ENCODE results near the gene PLCXD1. TPM values are rescaled to one million over a fixed set of nuclear protein-coding genes. Genes with fewer than 3 reads are reported as not detected.
"Not testable (repeated sequence)": the region's sequence is repeated elsewhere in the genome, so short reads cannot be mapped to it uniquely, and the experiment has no call there.

Gene PLCXD1
- total RNA-seq, 1 experiment from 2014 or later, result 49.4 TPM

- no peak for DNase-seq
- no peaks in the 10 kb centered on the region for H3K4me1 ChIP-seq (ENCODE audit: low read length)
- peaks cover 53% of the 10 kb centered on the region for H3K79me2 ChIP-seq (ENCODE audit: low read length)
- no peak overlapping the region for H2AFZ ChIP-seq (ENCODE audit: low read length)
- peaks cover 18% of the 10 kb centered on the region for H3K36me3 ChIP-seq (ENCODE audit: insufficient read depth, low read length)
- no peaks in the 10 kb centered on the region for H3K27me3 ChIP-seq (ENCODE audit: low read length)
- H3K9ac ChIP-seq (ENCODE audit: low read length), result no peak overlapping the region
- H4K20me1 ChIP-seq (ENCODE audit: insufficient read depth, low read depth, low read length), result no peaks in the 10 kb centered on the region
- no peak overlapping the region for H3K4me3 ChIP-seq (ENCODE audit: low read length)
- H3K4me2 ChIP-seq (ENCODE audit: low read depth, low read length, poor library complexity, severe bottlenecking), result no peak overlapping the region
- no peaks in the 10 kb centered on the region for H3K9me3 ChIP-seq (ENCODE audit: low read length)
- no peak overlapping the region for H3K27ac ChIP-seq (ENCODE audit: low read length)
- H3K9me2 ChIP-seq (replicated peaks; ENCODE audit: insufficient read depth, low read length), result no peaks in the 10 kb centered on the region
These were observed 69.0 kb downstream of the PLCXD1 start for GRCh38 chrX:350148-350533.

GRCh38 chrX:350534-351323, 69.5 kb downstream of the PLCXD1 start:
- Histone ChIP-seq H3K4me3 (ENCODE audit: low read length) (no peak overlapping the region), H3K79me2 (ENCODE audit: low read length) (peaks cover 59% of the 10 kb centered on the region), H3K27ac (ENCODE audit: low read length) (no peak overlapping the region), H3K36me3 (ENCODE audit: insufficient read depth, low read length) (peaks cover 17% of the 10 kb centered on the region), H3K9me2 (replicated peaks; ENCODE audit: insufficient read depth, low read length) (no peaks in the 10 kb centered on the region), H3K27me3 (ENCODE audit: low read length) (no peaks in the 10 kb centered on the region), H3K9me3 (ENCODE audit: low read length) (no peaks in the 10 kb centered on the region), H3K9ac (ENCODE audit: low read length) (no peak overlapping the region), H4K20me1 (ENCODE audit: insufficient read depth, low read depth, low read length) (no peaks in the 10 kb centered on the region), H2AFZ (ENCODE audit: low read length) (no peak overlapping the region), H3K4me1 (ENCODE audit: low read length) (no peaks in the 10 kb centered on the region), H3K4me2 (ENCODE audit: low read depth, low read length, poor library complexity, severe bottlenecking) (no peak overlapping the region)
- DNase-seq, result no peak

GRCh38 chrX:351324-351641, 70.1 kb downstream of the PLCXD1 start:
- H3K9me2 ChIP-seq (replicated peaks; ENCODE audit: insufficient read depth, low read length); H3K4me3 ChIP-seq (ENCODE audit: low read length); H3K27me3 ChIP-seq (ENCODE audit: low read length); H3K4me2 ChIP-seq (ENCODE audit: low read depth, low read length, poor library complexity, severe bottlenecking); H3K4me1 ChIP-seq (ENCODE audit: low read length); H4K20me1 ChIP-seq (ENCODE audit: insufficient read depth, low read depth, low read length); H3K9ac ChIP-seq (ENCODE audit: low read length); H2AFZ ChIP-seq (ENCODE audit: low read length); DNase-seq; H3K9me3 ChIP-seq (ENCODE audit: low read length); H3K27ac ChIP-seq (ENCODE audit: low read length): not testable (repeated sequence)
- peaks cover 17% of the 10 kb centered on the region for H3K36me3 ChIP-seq (ENCODE audit: insufficient read depth, low read length)
- H3K79me2 ChIP-seq (ENCODE audit: low read length), result peaks cover 63% of the 10 kb centered on the region

GRCh38 chrX:351736-352135, 70.6 kb downstream of the PLCXD1 start:
- DNase-seq, result no peak
- no peaks in the 10 kb centered on the region for H3K9me2 ChIP-seq (replicated peaks; ENCODE audit: insufficient read depth, low read length)
- no peaks in the 10 kb centered on the region for H4K20me1 ChIP-seq (ENCODE audit: insufficient read depth, low read depth, low read length)
- peaks cover 15% of the 10 kb centered on the region for H3K36me3 ChIP-seq (ENCODE audit: insufficient read depth, low read length)
- H3K4me1 ChIP-seq (ENCODE audit: low read length), result no peaks in the 10 kb centered on the region
- peaks cover 67% of the 10 kb centered on the region for H3K79me2 ChIP-seq (ENCODE audit: low read length)
- H3K9ac ChIP-seq (ENCODE audit: low read length), result no peak overlapping the region
- no peak overlapping the region for H2AFZ ChIP-seq (ENCODE audit: low read length)
- H3K9me3 ChIP-seq (ENCODE audit: low read length), result no peaks in the 10 kb centered on the region
- no peak overlapping the region for H3K27ac ChIP-seq (ENCODE audit: low read length)
- no peak overlapping the region for H3K4me2 ChIP-seq (ENCODE audit: low read depth, low read length, poor library complexity, severe bottlenecking)
- H3K27me3 ChIP-seq (ENCODE audit: low read length), result no peaks in the 10 kb centered on the region
- H3K4me3 ChIP-seq (ENCODE audit: low read length), result no peak overlapping the region

- Histone ChIP-seq H4K20me1 (ENCODE audit: insufficient read depth, low read depth, low read length) (no peaks in the 10 kb centered on the region), H3K9me3 (ENCODE audit: low read length) (no peaks in the 10 kb centered on the region), H3K4me2 (ENCODE audit: low read depth, low read length, poor library complexity, severe bottlenecking) (no peak overlapping the region), H3K9me2 (replicated peaks; ENCODE audit: insufficient read depth, low read length) (no peaks in the 10 kb centered on the region), H3K27ac (ENCODE audit: low read length) (no peak overlapping the region), H3K79me2 (ENCODE audit: low read length) (peaks cover 72% of the 10 kb centered on the region), H3K4me1 (ENCODE audit: low read length) (no peaks in the 10 kb centered on the region), H3K36me3 (ENCODE audit: insufficient read depth, low read length) (peaks cover 11% of the 10 kb centered on the region), H3K4me3 (ENCODE audit: low read length) (no peak overlapping the region), H3K27me3 (ENCODE audit: low read length) (no peaks in the 10 kb centered on the region), H2AFZ (ENCODE audit: low read length) (no peak overlapping the region), H3K9ac (ENCODE audit: low read length) (no peak overlapping the region)
- no peak for DNase-seq
These were observed 71.0 kb downstream of the PLCXD1 start for GRCh38 chrX:352181-352580.

GRCh38 chrX:352582-353314, 71.6 kb downstream of the PLCXD1 start:
- no peaks in the 10 kb centered on the region for H3K9me3 ChIP-seq (ENCODE audit: low read length)
- no peaks in the 10 kb centered on the region for H4K20me1 ChIP-seq (ENCODE audit: insufficient read depth, low read depth, low read length)
- H3K4me1 ChIP-seq (ENCODE audit: low read length), result no peaks in the 10 kb centered on the region
- DNase-seq, result no peak
- no peaks in the 10 kb centered on the region for H3K9me2 ChIP-seq (replicated peaks; ENCODE audit: insufficient read depth, low read length)
- H2AFZ ChIP-seq (ENCODE audit: low read length), result no peak overlapping the region
- H3K4me2 ChIP-seq (ENCODE audit: low read depth, low read length, poor library complexity, severe bottlenecking), result no peak overlapping the region
- H3K36me3 ChIP-seq (ENCODE audit: insufficient read depth, low read length), result peaks cover 6% of the 10 kb centered on the region
- H3K4me3 ChIP-seq (ENCODE audit: low read length), result no peak overlapping the region
- H3K27me3 ChIP-seq (ENCODE audit: low read length), result no peaks in the 10 kb centered on the region
- H3K9ac ChIP-seq (ENCODE audit: low read length), result no peak overlapping the region
- H3K27ac ChIP-seq (ENCODE audit: low read length), result no peak overlapping the region
- H3K79me2 ChIP-seq (ENCODE audit: low read length), result peaks cover 75% of the 10 kb centered on the region

Other genes with a start within 250 kb of the PLCXD1 start
- gene GTPBP6, start 37.4 kb downstream of the PLCXD1 start, total RNA-seq (2014; rRNA removed; shearing (Covaris generic); ENCODE audit: low replicate concordance), result 19.4 and 57.3 TPM in 2 replicates
- 23.2 and 62.5 TPM in 2 replicates for gene PPP2R3B, start 105.5 kb downstream of the PLCXD1 start, total RNA-seq (2014; rRNA removed; shearing (Covaris generic); ENCODE audit: low replicate concordance)

Data from Karpas-422 (cell line).